Measurements from ENCODE around the gene SAMD10. TPM values are rescaled to one million over a fixed set of nuclear protein-coding genes. Genes with fewer than 3 reads are reported as not detected.
"Not testable (repeated sequence)": the region's sequence is repeated elsewhere in the genome, so short reads cannot be mapped to it uniquely, and the experiment has no call there.

Gene SAMD10
- total and polyA plus RNA-seq, 2 experiments from 2014 or later, result 20.3 to 36.5 TPM

GRCh38 chr20:63976980-63977738 lies 2.3 kb downstream of the SAMD10 start:
- Histone ChIP-seq H3K27ac (no peak overlapping the region), H3K4me1 (ENCODE audit: low read depth) (peaks cover 8% of the 10 kb centered on the region), H3K4me3 (no peak overlapping the region), H3K27me3 (no peaks in the 10 kb centered on the region), H3K36me3 (no peaks in the 10 kb centered on the region), H3K9me3 (ENCODE audit: low read depth) (no peaks in the 10 kb centered on the region)
- no peak for TF ChIP-seq CTCF (IDR thresholded peaks at IDR 0.05; ENCODE audit: low read depth, low read length)
- DNase-seq (ENCODE audit: low read depth in 1 of 2, low spot score in 1 of 2), result no peak

GRCh38 chr20:63976511-63976910 lies 2.9 kb downstream of the SAMD10 start:
- not testable (repeated sequence) for H3K36me3 ChIP-seq; H3K27me3 ChIP-seq; H3K4me1 ChIP-seq (ENCODE audit: low read depth); H3K4me3 ChIP-seq; H3K9me3 ChIP-seq (ENCODE audit: low read depth); DNase-seq (ENCODE audit: low read depth in 1 of 2, low spot score in 1 of 2); H3K27ac ChIP-seq

GRCh38 chr20:63974402-63975200 lies 4.8 kb downstream of the SAMD10 start:
- TF ChIP-seq CTCF (IDR thresholded peaks at IDR 0.05; ENCODE audit: low read depth, low read length), result no peak
- DNase-seq (ENCODE audit: low read depth in 1 of 2, low spot score in 1 of 2), result no peak
- H3K27ac ChIP-seq, result no peak overlapping the region

GRCh38 chr20:63973636-63974401 lies 5.6 kb downstream of the SAMD10 start:
- Histone ChIP-seq H3K27ac (no peak overlapping the region), H3K9me3 (ENCODE audit: low read depth) (no peaks in the 10 kb centered on the region), H3K27me3 (no peaks in the 10 kb centered on the region), H3K4me1 (ENCODE audit: low read depth) (peaks cover 2% of the 10 kb centered on the region), H3K36me3 (no peaks in the 10 kb centered on the region), H3K4me3 (peak overlapping the region; percentile 15)
- TF ChIP-seq CTCF (IDR thresholded peaks at IDR 0.05; ENCODE audit: low read depth, low read length), result peak; percentile 98
- peak; percentile 87 to 94 for DNase-seq (ENCODE audit: low read depth in 1 of 2, low spot score in 1 of 2)

More at GRCh38 chr20:63974402-63975200, 4.8 kb downstream of the SAMD10 start:
- no peaks in the 10 kb centered on the region for H3K36me3 ChIP-seq
- no peak overlapping the region for H3K4me3 ChIP-seq
- no peaks in the 10 kb centered on the region for H3K9me3 ChIP-seq (ENCODE audit: low read depth)
- H3K27me3 ChIP-seq, result no peaks in the 10 kb centered on the region
- no peaks in the 10 kb centered on the region for H3K4me1 ChIP-seq (ENCODE audit: low read depth)

- Histone ChIP-seq H3K9me3 (ENCODE audit: low read depth) (no peaks in the 10 kb centered on the region), H3K4me3 (no peak overlapping the region), H3K27me3 (no peaks in the 10 kb centered on the region), H3K36me3 (no peaks in the 10 kb centered on the region), H3K27ac (no peak overlapping the region), H3K4me1 (ENCODE audit: low read depth) (peaks cover 6% of the 10 kb centered on the region)
- TF ChIP-seq CTCF (IDR thresholded peaks at IDR 0.05; ENCODE audit: low read depth, low read length), result no peak
- DNase-seq (ENCODE audit: low read depth in 1 of 2, low spot score in 1 of 2), result no peak
These were observed 6.3 kb downstream of the SAMD10 start for GRCh38 chr20:63973160-63973479.

Measured in cardiac muscle cell (in vitro differentiated cells and primary cell).